Measurements from ENCODE around the gene DBT. TPM values are rescaled to one million over a fixed set of nuclear protein-coding genes. Genes with fewer than 3 reads are reported as not detected.

DBT gene
- total RNA-seq, 1 experiment from 2014 or later, result 20.3 TPM

- H2AK5ac ChIP-seq (ENCODE audit: insufficient read length, low read length), result no peak overlapping the region
- no peak overlapping the region for H2BK20ac ChIP-seq (ENCODE audit: low read depth, low read length, poor library complexity, severe bottlenecking)
- H4K8ac ChIP-seq (replicated peaks; ENCODE audit: insufficient read length, low read depth, low read length), result no peak overlapping the region
- no peaks in the 10 kb centered on the region for H3K9me3 ChIP-seq (ENCODE audit: control insufficient read depth, low read depth, low read length)
- H3K27me3 Mint-ChIP-seq (ENCODE audit: low read depth), result peaks cover 3% of the 10 kb centered on the region; the same call in 1 of the 2 replicates
- peaks cover 18 to 27% of the 10 kb centered on the region in 2 experiments for H3K9me3 Mint-ChIP-seq
- no peaks in the 10 kb centered on the region for H3K27me3 ChIP-seq (ENCODE audit: insufficient read depth, low read length)
- no peak overlapping the region for H3K4ac ChIP-seq (ENCODE audit: low read depth, low read length)
- peak overlapping the region; percentile 81 for H3K4me2 ChIP-seq (ENCODE audit: insufficient read depth, insufficient read length, low read length)
- H3K4me3 Mint-ChIP-seq, result peak overlapping the region; percentile 98 to 99
- WGBS (ENCODE audit: extremely low coverage, insufficient read length, low lambda C conversion rate), result no CpG with 5 or more reads among the region's 8 CpGs
- no peaks in the 10 kb centered on the region for H4K20me1 ChIP-seq (ENCODE audit: control insufficient read depth, insufficient read depth, insufficient read length)
- H3K23me2 ChIP-seq (ENCODE audit: insufficient read length, low read depth, low read length, poor library complexity, severe bottlenecking), result peaks cover 6% of the 10 kb centered on the region
- no peaks in the 10 kb centered on the region for H3K79me2 ChIP-seq (ENCODE audit: insufficient read depth, low read length)
- H4K91ac ChIP-seq (ENCODE audit: insufficient read length, low read depth, low read length), result no peak overlapping the region
- H3K79me1 ChIP-seq (ENCODE audit: insufficient read depth, low read depth, low read length, poor library complexity, severe bottlenecking), result peaks cover 4% of the 10 kb centered on the region
- H3K9ac ChIP-seq (ENCODE audit: extremely low read depth, insufficient read length, low read length), result peak overlapping the region; percentile 83
- H3K23ac ChIP-seq (ENCODE audit: insufficient read length, low read depth, low read length), result no peak overlapping the region
- H2AFZ ChIP-seq (ENCODE audit: low read length), result no peak overlapping the region
- no peak for TF ChIP-seq CTCF (conservative IDR thresholded peaks at IDR 0.05)
- H2BK12ac ChIP-seq (ENCODE audit: insufficient read length, low read depth, low read length), result no peak overlapping the region
- no peak overlapping the region for H3K56ac ChIP-seq (ENCODE audit: insufficient read length, low read depth, low read length)
- H3K27ac Mint-ChIP-seq, result peak overlapping the region; percentile 45 to 99 (median 98); a peak in 6 of 7 replicates
- DNase-seq, result no peak
- peaks cover 6 to 11% of the 10 kb centered on the region in 2 experiments for H3K4me1 Mint-ChIP-seq
- H2BK120ac ChIP-seq (ENCODE audit: low read depth, low read length, poor library complexity, severe bottlenecking), result no peak overlapping the region
- H3T11ph ChIP-seq (ENCODE audit: low read length), result no peak overlapping the region
- no peak overlapping the region for H2BK15ac ChIP-seq (ENCODE audit: low read depth, low read length)
- H3K36me3 Mint-ChIP-seq (ENCODE audit: insufficient read depth in 1 of 3, low read depth in 3 of 3), result peaks cover 44 to 67% (median 59%) of the 10 kb centered on the region in 3 experiments
- H3K18ac ChIP-seq (ENCODE audit: insufficient read length, low read depth, low read length), result no peak overlapping the region
- no peak overlapping the region for H2BK5ac ChIP-seq (ENCODE audit: insufficient read length, low read length)
- H3K4me1 ChIP-seq (ENCODE audit: insufficient read depth, low read length), result no peaks in the 10 kb centered on the region
- H3K27ac ChIP-seq (ENCODE audit: insufficient read length, low read depth, low read length), result no peak overlapping the region
- no peak overlapping the region for H4K5ac ChIP-seq (ENCODE audit: insufficient read length, low read depth, low read length)
- peak overlapping the region; percentile 89; the same call in 1 of the 2 replicates for H3K14ac ChIP-seq (ENCODE audit: insufficient read depth, low read length)
Observed at GRCh38 chr1:100266741-100267140, 17.1 kb upstream of the DBT start.

Measured in H9 (cell line).